Glutamatergic neuron (in vitro differentiated cells): Measurements from ENCODE around the gene REM2. TPM values are rescaled to one million over a fixed set of nuclear protein-coding genes. Genes with fewer than 3 reads are reported as not detected.

ENCODE experiments used
- DNase-seq: peaks from one replicate; pipeline ENCODE4 v3.0.0; 2022
- H3K27ac Mint-ChIP-seq: one replicate; pipeline ENCODE4 v1.8.0; 2020; ENCODE audit warnings: mild to moderate bottlenecking, mixed read lengths, inconsistent platforms; ENCODE audit not compliant: unreplicated experiment
- H3K27me3 Mint-ChIP-seq: one replicate; pipeline ENCODE4 v1.8.0; 2020; ENCODE audit warnings: mild to moderate bottlenecking, moderate library complexity, mixed read lengths, inconsistent platforms; ENCODE audit not compliant: unreplicated experiment
- H3K36me3 Mint-ChIP-seq: one replicate; pipeline ENCODE4 v1.8.0; 2020; ENCODE audit warnings: mild to moderate bottlenecking, mixed read lengths, inconsistent platforms; ENCODE audit not compliant: unreplicated experiment
- H3K4me1 Mint-ChIP-seq: one replicate; pipeline ENCODE4 v1.8.0; 2020; ENCODE audit warnings: mild to moderate bottlenecking, low read depth, mixed read lengths, inconsistent platforms; ENCODE audit not compliant: unreplicated experiment
- H3K4me3 Mint-ChIP-seq: one replicate; pipeline ENCODE4 v1.8.0; 2020; ENCODE audit warnings: mild to moderate bottlenecking, mixed read lengths, inconsistent platforms; ENCODE audit not compliant: unreplicated experiment
- H3K9me3 Mint-ChIP-seq: one replicate; pipeline ENCODE4 v1.8.0; 2020; ENCODE audit warnings: mild to moderate bottlenecking, moderate library complexity, mixed read lengths, inconsistent platforms; ENCODE audit not compliant: unreplicated experiment
- total RNA-seq: library from RNA; stranded (reverse); fragmentation: NEBNext Ultra II Directional; extraction: Animal tissue kit (Norgen Biotek cat#: 25700); gene quantifications from one replicate; pipeline ENCODE4 v1.2.1, GENCODE V29; 2021; ENCODE audit not compliant: unreplicated experiment
- TF ChIP-seq, protein P1 (sequence below): fragments of 200-600 bp; sonication (generic); IDR thresholded peaks from one replicate; pipeline ENCODE4 v1.5.0; 2021; ENCODE audit not compliant: partially characterized antibody, unreplicated experiment

The REM2 gene
- total RNA-seq, 1 donor from 2014 or later = 73.2 TPM

DNA sequence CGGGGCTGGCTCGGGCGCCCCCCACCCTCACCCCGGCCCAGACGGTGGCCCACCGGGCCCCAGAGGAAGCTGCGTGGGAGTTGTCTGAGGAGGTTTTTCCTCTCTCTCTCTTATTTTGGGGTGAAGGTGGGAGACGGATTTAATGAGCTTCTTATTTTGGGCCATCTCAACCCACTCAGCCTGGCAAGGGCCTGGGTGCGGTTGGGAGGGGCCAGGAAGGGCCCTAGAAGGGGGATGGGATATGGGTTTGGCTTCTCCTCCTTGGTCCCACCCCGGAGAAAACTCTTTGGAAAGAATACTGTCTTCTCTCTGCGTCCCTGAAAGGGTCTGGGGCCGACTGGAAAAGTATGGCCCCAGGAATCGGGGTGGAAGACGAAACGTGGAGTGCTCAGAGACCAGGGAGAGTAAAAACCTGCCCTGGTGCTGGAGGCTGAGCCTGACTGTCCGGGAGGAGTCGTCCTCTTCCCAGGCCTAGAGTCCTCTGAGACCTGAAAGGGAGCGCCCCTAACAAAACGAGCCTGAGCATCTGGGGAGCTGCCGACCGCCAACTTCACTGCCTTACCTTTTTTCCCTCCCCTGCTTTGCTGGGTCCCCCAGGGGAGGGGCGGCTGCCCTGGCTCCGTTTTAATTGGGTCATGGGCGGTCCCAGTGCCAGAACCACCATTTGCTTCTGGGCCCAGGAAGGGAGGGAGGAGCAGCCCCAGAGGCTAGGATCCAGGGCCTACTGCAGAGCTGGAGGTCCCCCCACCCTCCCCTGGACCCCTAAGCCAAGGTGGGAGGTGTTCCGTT, 45.1 kb upstream of the REM2 start:
- Mint-ChIP-seq H3K27me3 (peaks cover 10% of the 10 kb centered on the region), H3K36me3 (no peaks in the 10 kb centered on the region), H3K4me1 (peaks cover 14% of the 10 kb centered on the region), H3K4me3 (peak overlapping the region; percentile 96), H3K9me3 (peaks cover 15% of the 10 kb centered on the region), H3K27ac (peak overlapping the region; percentile 88)
- TF ChIP-seq, protein P1, sequence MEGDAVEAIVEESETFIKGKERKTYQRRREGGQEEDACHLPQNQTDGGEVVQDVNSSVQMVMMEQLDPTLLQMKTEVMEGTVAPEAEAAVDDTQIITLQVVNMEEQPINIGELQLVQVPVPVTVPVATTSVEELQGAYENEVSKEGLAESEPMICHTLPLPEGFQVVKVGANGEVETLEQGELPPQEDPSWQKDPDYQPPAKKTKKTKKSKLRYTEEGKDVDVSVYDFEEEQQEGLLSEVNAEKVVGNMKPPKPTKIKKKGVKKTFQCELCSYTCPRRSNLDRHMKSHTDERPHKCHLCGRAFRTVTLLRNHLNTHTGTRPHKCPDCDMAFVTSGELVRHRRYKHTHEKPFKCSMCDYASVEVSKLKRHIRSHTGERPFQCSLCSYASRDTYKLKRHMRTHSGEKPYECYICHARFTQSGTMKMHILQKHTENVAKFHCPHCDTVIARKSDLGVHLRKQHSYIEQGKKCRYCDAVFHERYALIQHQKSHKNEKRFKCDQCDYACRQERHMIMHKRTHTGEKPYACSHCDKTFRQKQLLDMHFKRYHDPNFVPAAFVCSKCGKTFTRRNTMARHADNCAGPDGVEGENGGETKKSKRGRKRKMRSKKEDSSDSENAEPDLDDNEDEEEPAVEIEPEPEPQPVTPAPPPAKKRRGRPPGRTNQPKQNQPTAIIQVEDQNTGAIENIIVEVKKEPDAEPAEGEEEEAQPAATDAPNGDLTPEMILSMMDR = no peak
- DNase-seq = peak; percentile 32

DNA sequence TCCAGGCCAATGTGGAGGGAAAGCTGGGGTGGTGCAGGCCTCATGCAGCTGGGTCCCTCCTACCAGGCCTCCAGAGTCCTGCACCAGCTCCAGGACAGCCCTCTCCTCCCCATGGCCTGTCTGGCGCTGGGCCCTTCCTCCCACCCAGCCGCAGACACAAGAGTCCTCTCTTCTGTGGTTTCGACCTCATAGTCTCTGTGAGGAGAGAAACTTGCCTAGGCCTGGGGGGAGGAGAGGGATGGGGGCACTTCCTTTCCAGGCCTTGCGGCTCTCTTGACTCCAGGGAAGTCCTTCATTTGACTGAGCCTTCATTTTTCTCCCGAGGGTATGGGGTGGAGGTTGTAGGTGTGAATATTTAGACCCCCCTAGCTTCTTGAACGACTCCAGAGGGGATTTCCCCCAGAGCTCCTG, 44.4 kb upstream of the REM2 start:
- Mint-ChIP-seq H3K9me3 (peaks cover 17% of the 10 kb centered on the region), H3K4me1 (peaks cover 14% of the 10 kb centered on the region), H3K4me3 (peak overlapping the region; percentile 96), H3K27me3 (peaks cover 10% of the 10 kb centered on the region), H3K36me3 (no peaks in the 10 kb centered on the region), H3K27ac (peak overlapping the region; percentile 52)
- TF ChIP-seq, protein P1 = no peak
- DNase-seq = no peak

DNA sequence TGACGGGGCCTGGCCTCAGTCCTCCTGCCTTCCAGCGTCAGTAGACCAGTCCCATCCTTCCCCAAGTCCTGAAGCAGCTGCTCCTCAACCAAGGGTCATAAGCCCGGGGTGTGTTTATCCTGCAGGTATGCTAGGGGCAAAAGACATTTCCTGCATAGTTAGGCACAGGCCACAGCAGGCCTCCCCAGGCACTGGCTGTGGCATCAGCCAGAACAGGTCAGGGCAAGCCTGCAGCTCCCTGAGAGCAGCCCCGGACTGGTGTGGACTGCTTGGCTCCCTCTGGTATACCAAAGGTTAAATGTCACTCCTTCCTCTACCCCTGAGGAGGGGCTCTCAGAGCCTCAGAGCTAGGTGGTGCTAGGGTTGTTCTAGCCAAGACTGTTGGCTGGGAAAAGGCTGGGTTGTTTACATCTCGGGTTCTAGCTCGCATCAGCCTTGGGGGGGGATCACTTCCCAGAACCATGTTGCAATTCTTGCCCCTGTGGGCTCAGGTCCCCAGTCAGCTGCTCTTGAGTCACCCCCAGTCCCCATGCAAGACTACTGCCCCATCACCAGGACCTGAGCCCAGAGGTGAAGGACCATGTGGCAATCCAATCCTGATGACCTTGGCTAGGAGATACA, 43.8 kb upstream of the REM2 start:
- TF ChIP-seq, protein P1 = no peak
- Mint-ChIP-seq H3K27me3 (peaks cover 10% of the 10 kb centered on the region), H3K4me3 (peak overlapping the region; percentile 96), H3K9me3 (peaks cover 17% of the 10 kb centered on the region), H3K36me3 (no peaks in the 10 kb centered on the region), H3K4me1 (peaks cover 14% of the 10 kb centered on the region), H3K27ac (peak overlapping the region; percentile 52)
- no peak for DNase-seq

DNA sequence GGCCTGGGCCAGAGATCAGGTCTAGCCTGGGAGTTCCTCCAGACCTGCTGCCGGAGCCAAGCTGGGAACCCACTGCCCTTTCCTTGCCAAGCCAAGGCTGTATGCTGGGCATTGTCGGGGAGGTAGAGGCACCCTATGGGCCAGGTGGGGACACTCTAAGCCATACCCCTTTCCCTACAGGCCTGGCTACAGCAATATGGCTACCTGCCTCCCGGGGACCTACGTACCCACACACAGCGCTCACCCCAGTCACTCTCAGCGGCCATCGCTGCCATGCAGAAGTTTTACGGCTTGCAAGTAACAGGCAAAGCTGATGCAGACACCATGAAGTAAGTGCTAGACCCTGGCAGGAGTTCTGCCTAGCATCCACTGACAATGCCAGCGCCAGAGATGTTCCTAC, 41.7 kb upstream of the REM2 start:
- Mint-ChIP-seq H3K27me3 (peaks cover 13% of the 10 kb centered on the region), H3K36me3 (no peaks in the 10 kb centered on the region), H3K4me3 (no peak overlapping the region), H3K27ac (no peak overlapping the region), H3K4me1 (peaks cover 5% of the 10 kb centered on the region), H3K9me3 (peaks cover 11% of the 10 kb centered on the region)
- DNase-seq = no peak
- TF ChIP-seq, protein P1 = no peak

DNA sequence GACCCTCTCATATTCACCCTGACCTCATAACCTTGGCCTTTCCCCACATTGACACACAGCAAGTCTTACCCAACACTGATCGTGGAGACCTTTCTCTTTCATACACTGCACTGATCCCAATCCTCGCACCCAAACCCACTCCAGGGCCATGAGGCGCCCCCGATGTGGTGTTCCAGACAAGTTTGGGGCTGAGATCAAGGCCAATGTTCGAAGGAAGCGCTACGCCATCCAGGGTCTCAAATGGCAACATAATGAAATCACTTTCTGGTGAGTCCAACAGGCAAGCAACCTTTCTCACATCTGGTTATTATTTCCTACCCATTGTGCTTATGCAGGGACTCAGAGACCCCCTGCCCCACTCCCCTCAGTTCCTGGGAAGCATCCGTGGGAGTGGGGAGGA, 41.3 kb upstream of the REM2 start:
- H3K9me3 Mint-ChIP-seq = peaks cover 9% of the 10 kb centered on the region
- H3K36me3 Mint-ChIP-seq = no peaks in the 10 kb centered on the region
- peaks cover 11% of the 10 kb centered on the region for H3K27me3 Mint-ChIP-seq
- no peak overlapping the region for H3K27ac Mint-ChIP-seq
- TF ChIP-seq, protein P1 = no peak
- peaks cover 4% of the 10 kb centered on the region for H3K4me1 Mint-ChIP-seq
- no peak overlapping the region for H3K4me3 Mint-ChIP-seq
- no peak for DNase-seq
